Lung (tissue), 12 donors: ENCODE measurements around the gene SLC23A2. TPM values are rescaled to one million over a fixed set of nuclear protein-coding genes. Genes with fewer than 3 reads are reported as not detected.

Experiments
- ATAC-seq: fragments of 200-7000 bp; cut with Tn5 transposase; one replicate; pipeline ENCODE4 v1.9.1; 2020; ENCODE audit warnings: moderate number of reproducible peaks; ENCODE audit not compliant: insufficient read depth, low FRiP score
- DNase-seq, 3 donors: peaks; one replicate each; pipeline ENCODE4 v3.0.0-alpha.2; 2013 to 2017
- H3K27ac ChIP-seq, 2 donors: one replicate each; pipeline ENCODE4 v1.5.1; 2013; ENCODE audit warnings: mild to moderate bottlenecking in 2 of 2, moderate library complexity in 2 of 2, control low read depth in 1 of 2, inconsistent platforms in 1 of 2, low read depth in 1 of 2, low read length in 1 of 2
- H3K27me3 ChIP-seq, 3 donors: one replicate each; pipeline ENCODE4 v1.5.1; 2013; ENCODE audit warnings: low read length in 2 of 3; ENCODE audit not compliant: control insufficient read depth in 3 of 3, insufficient read depth in 3 of 3
- H3K36me3 ChIP-seq, 4 donors: one replicate each; pipeline ENCODE4 v1.5.1; 2013; ENCODE audit warnings: low read length in 4 of 4, mild to moderate bottlenecking in 1 of 4, moderate library complexity in 1 of 4; ENCODE audit not compliant: control insufficient read depth in 4 of 4, insufficient read depth in 4 of 4
- H3K4me1 ChIP-seq, 5 donors: one replicate each; pipeline ENCODE4 v1.5.1; 2013; ENCODE audit warnings: low read length in 5 of 5, mild to moderate bottlenecking in 2 of 5, moderate library complexity in 1 of 5; ENCODE audit not compliant: control insufficient read depth in 5 of 5, insufficient read depth in 5 of 5
- H3K4me3 ChIP-seq: one replicate; pipeline ENCODE4 v1.5.1; 2013; ENCODE audit warnings: mild to moderate bottlenecking, control low read depth, moderate library complexity
- H3K9ac ChIP-seq, 2 donors: one replicate each; pipeline ENCODE4 v1.5.1; 2013; ENCODE audit warnings: low read length in 2 of 2, control low read depth in 1 of 2; ENCODE audit not compliant: insufficient read depth in 1 of 2
- H3K9me3 ChIP-seq, 4 donors: one replicate each; pipeline ENCODE4 v1.5.1; 2013; ENCODE audit warnings: low read length in 3 of 4, mild to moderate bottlenecking in 1 of 4, moderate library complexity in 1 of 4; ENCODE audit not compliant: control insufficient read depth in 4 of 4, insufficient read depth in 3 of 4
- WGBS, 2 donors: extraction: QIAGEN DNeasy Blood & Tissue Kit; methylation state at CpG; one replicate each; pipeline ENCODE4 v1.1.7; 2013; 5-methylcytosine and 5-hydroxymethylcytosine counted together
- polyA plus RNA-seq, 2 donors: library from polyadenylated mRNA; stranded (reverse); fragments of 200-250 nt; gene quantifications; one replicate each; pipeline ENCODE4 v1.2.1, GENCODE V29; 2013
- total RNA-seq, 2 donors: library from RNA; depleted of rRNA in 1 of 2; stranded (reverse); fragments of >200 nt in 1 of 2; gene quantifications; one replicate each; pipeline ENCODE4 v1.2.1, GENCODE V29; 2014 to 2021
- TF ChIP-seq, protein P1 (sequence below): IDR thresholded peaks from 2 replicates; pipeline ENCODE4 v1.5.1; 2012; ENCODE audit warnings: mild to moderate bottlenecking; ENCODE audit errors: control extremely low read depth, extremely low read depth
- donor health status: control.
- donor health status: control.
- donor health status: Bipolar disorder and iron deficiency.
- donor health status: healthy.
- donor health status: DM: yes; HTN: yes; CAD: no.

Gene SLC23A2
- total and polyA plus RNA-seq, 4 donors = 6.0 to 23.5 (median 14.3) TPM

DNA sequence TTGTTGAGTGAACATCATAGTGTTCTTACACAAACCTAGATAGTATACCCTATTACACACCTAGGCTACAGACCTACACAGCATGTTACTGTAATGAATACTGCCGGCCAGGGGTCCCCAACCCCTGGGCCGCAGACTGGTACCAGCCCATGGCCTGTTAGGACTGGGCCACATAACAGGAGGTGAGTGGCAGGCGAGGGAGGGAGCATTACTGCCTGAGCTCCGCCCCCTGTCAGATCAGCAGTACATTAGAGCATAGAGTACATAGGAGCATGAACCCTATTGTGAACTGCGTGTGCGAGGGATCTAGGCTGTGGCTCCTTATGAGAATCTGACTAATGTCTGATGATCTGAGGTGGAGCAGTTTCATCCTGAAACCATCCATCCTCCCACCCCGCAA, 153.3 kb downstream of the SLC23A2 start:
- TF ChIP-seq, protein P1, sequence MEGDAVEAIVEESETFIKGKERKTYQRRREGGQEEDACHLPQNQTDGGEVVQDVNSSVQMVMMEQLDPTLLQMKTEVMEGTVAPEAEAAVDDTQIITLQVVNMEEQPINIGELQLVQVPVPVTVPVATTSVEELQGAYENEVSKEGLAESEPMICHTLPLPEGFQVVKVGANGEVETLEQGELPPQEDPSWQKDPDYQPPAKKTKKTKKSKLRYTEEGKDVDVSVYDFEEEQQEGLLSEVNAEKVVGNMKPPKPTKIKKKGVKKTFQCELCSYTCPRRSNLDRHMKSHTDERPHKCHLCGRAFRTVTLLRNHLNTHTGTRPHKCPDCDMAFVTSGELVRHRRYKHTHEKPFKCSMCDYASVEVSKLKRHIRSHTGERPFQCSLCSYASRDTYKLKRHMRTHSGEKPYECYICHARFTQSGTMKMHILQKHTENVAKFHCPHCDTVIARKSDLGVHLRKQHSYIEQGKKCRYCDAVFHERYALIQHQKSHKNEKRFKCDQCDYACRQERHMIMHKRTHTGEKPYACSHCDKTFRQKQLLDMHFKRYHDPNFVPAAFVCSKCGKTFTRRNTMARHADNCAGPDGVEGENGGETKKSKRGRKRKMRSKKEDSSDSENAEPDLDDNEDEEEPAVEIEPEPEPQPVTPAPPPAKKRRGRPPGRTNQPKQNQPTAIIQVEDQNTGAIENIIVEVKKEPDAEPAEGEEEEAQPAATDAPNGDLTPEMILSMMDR = no peak
- Histone ChIP-seq H3K4me1 (no peaks in the 10 kb centered on the region), H3K27ac (no peak overlapping the region), H3K27me3 (no peaks in the 10 kb centered on the region), H3K36me3 (peaks cover 0 to 3% (median under 1%) of the 10 kb centered on the region in 4 donors), H3K9ac (no peak overlapping the region), H3K4me3 (no peak overlapping the region), H3K9me3 (no peaks in the 10 kb centered on the region)
- WGBS, 2 donors = 92% methylated on average over 7 of the region's 7 CpGs
- no peak for ATAC-seq
- no peak for DNase-seq

DNA sequence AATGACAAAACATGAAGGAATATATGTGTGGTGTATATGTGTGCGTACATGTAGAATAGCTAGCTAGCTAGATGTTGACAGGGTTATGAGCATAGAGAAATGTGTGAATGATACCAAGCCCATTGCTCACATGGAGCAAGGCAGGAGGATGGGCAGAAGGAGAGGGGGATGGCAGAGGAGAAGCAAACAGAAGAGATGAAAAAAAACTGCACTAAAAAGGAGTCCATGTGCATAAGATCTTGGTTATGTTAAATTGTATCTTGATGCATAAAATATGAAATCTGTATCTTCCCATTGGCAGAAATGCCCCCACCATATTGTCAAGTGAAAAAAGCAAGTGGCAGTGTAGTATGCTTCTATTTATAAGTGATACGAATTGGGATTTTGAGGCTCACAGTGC, 154.5 kb downstream of the SLC23A2 start:
- H3K27ac ChIP-seq = no peak overlapping the region
- no peak overlapping the region for H3K4me3 ChIP-seq
- no peaks in the 10 kb centered on the region for H3K27me3 ChIP-seq
- ATAC-seq (no peak), DNase-seq (no peak)
- TF ChIP-seq, protein P1 = no peak
- H3K9ac ChIP-seq = no peak overlapping the region
- no peaks in the 10 kb centered on the region for H3K9me3 ChIP-seq
- H3K4me1 ChIP-seq = no peaks in the 10 kb centered on the region
- WGBS, 2 donors = 96 to 97% methylated on average over 2 of the region's 2 CpGs
- no peaks in the 10 kb centered on the region for H3K36me3 ChIP-seq

DNA sequence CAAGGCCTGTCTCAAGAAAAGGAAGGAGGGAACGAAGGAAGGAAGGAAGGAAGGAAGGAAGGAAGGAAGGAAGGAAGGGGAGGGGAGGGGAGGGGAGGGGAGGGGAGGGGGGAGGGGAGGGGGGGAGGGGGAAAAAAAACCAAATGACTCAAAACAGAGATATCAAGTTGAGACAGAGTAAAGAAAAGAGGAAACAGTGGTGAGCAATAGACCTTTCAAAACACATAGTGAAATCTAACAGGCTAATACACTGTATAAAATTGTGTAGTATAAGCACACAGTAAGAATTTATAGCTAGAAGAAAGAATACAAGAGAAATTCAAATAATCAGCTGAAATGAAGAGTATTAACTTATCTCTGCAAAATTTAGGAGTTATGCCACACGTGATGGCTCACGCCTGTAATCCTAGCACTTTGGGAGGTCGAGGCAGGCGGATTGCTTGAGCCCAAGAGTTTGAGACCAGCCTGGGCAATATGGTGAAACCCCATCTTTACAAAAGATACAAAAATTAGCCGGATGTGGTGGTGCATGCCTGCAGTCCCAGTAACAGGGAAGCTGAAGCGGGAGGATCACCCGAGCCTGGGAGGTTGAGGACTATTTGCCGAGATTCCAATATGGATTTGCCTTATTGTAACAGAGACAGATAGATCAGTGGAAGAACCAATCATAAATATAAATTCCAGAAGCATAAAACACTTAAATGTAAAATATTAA, 156.4 kb downstream of the SLC23A2 start:
- TF ChIP-seq, protein P1 = no peak
- H3K9me3 ChIP-seq = peaks cover 0 to 4% (median 0%) of the 10 kb centered on the region in 4 donors
- WGBS, 2 donors = 51 to 76% methylated on average over 8 of the region's 9 CpGs
- DNase-seq (no peak), ATAC-seq (no peak)
- H3K36me3 ChIP-seq = no peaks in the 10 kb centered on the region
- no peaks in the 10 kb centered on the region for H3K4me1 ChIP-seq
- H3K27me3 ChIP-seq = no peaks in the 10 kb centered on the region
- H3K27ac ChIP-seq = no peak overlapping the region
- no peak overlapping the region for H3K4me3 ChIP-seq
- H3K9ac ChIP-seq = no peak overlapping the region

DNA sequence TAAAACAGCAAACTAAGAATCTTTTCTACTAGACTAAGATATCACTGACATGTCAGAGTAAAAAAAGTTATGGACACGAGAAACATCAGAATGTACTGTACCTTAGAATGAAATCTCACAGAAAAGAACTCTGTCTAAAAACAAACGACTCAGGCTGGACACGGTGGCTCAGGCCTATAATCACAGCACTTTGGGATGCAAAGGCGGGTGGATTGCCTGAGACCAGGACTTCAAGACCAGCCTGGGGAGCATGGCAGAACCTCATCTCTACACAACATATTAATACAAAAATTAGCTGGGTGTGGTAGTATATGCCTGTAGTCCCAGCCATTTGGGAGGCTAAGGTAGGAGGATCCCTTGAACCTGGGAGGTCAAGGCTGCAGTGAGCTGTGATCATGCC, 157.0 kb downstream of the SLC23A2 start:
- H3K27ac ChIP-seq = no peak overlapping the region
- TF ChIP-seq, protein P1 = no peak
- no peak overlapping the region for H3K9ac ChIP-seq
- DNase-seq = no peak
- no peaks in the 10 kb centered on the region for H3K27me3 ChIP-seq
- H3K36me3 ChIP-seq = no peaks in the 10 kb centered on the region
- WGBS, 2 donors = 86 to 91% methylated on average over 4 of the region's 4 CpGs
- H3K9me3 ChIP-seq = peaks cover 0 to 4% (median 0%) of the 10 kb centered on the region in 4 donors
- H3K4me3 ChIP-seq = no peak overlapping the region
- no peak for ATAC-seq
- H3K4me1 ChIP-seq = no peaks in the 10 kb centered on the region
